GM10266 (cell line): Measurements from ENCODE around the gene PRR33.
"Not testable (repeated sequence)": the region's sequence is repeated elsewhere in the genome, so short reads cannot be mapped to it uniquely, and the experiment has no call there.

ENCODE experiments used
- DNase-seq: peaks from one replicate; pipeline ENCODE4 v3.0.0; 2012; ENCODE audit errors: extremely low spot score
- CTCF ChIP-seq: IDR thresholded peaks from 2 replicates; pipeline ENCODE4 v1.5.1; 2012; ENCODE audit warnings: mild to moderate bottlenecking, low read depth; ENCODE audit not compliant: control insufficient read depth, insufficient read depth; ENCODE audit errors: missing control alignments

The PRR33 gene

GRCh38 chr11:1879342-1879940, 12.3 kb downstream of the PRR33 start:
- TF ChIP-seq CTCF, result no peak
- no peak for DNase-seq

- TF ChIP-seq CTCF, result no peak
- no peak for DNase-seq
Observed at GRCh38 chr11:1878137-1879031, 13.3 kb downstream of the PRR33 start.

- DNase-seq, result no peak
- TF ChIP-seq CTCF, result no peak
Observed at GRCh38 chr11:1877211-1878136, 14.2 kb downstream of the PRR33 start.

- DNase-seq, result no peak
- TF ChIP-seq CTCF, result peak; percentile 41
Observed at GRCh38 chr11:1876361-1877063, 15.2 kb downstream of the PRR33 start.

- DNase-seq, result not testable (repeated sequence)
Observed at GRCh38 chr11:1875851-1876301, 15.8 kb downstream of the PRR33 start.

- no peak for DNase-seq
Observed at GRCh38 chr11:1875093-1875850, 16.4 kb downstream of the PRR33 start.

GRCh38 chr11:1874441-1875092, 17.1 kb downstream of the PRR33 start:
- DNase-seq, result not testable (repeated sequence)

More at GRCh38 chr11:1875093-1875850, 16.4 kb downstream of the PRR33 start:
- TF ChIP-seq CTCF, result no peak

GRCh38 chr11:1873813-1874150, 17.9 kb downstream of the PRR33 start:
- DNase-seq, result not testable (repeated sequence)
